Hepatocyte (in vitro differentiated cells): ENCODE data around the gene PXMP2.

Experiments
- EZH2 ChIP-seq: fragments of 200-600 bp; sonication (generic); IDR thresholded peaks from 2 replicates; pipeline ENCODE4 v1.6.1; 2016; ENCODE audit warnings: antibody characterized with exemption, mild to moderate bottlenecking, borderline replicate concordance
- EZH2phosphoT487 ChIP-seq: fragments of 200-600 bp; sonication (generic); IDR thresholded peaks from one replicate; pipeline ENCODE4 v1.6.1; 2018; ENCODE audit warnings: antibody characterized with exemption, mild to moderate bottlenecking, low read depth, moderate library complexity; ENCODE audit not compliant: unreplicated experiment, severe bottlenecking
- TF ChIP-seq, protein P1 (sequence below): fragments of 200-600 bp; sonication (generic); IDR thresholded peaks from 2 replicates; pipeline ENCODE4 v1.5.1; 2016; ENCODE audit warnings: antibody characterized with exemption, mild to moderate bottlenecking; ENCODE audit not compliant: poor library complexity

DNA sequence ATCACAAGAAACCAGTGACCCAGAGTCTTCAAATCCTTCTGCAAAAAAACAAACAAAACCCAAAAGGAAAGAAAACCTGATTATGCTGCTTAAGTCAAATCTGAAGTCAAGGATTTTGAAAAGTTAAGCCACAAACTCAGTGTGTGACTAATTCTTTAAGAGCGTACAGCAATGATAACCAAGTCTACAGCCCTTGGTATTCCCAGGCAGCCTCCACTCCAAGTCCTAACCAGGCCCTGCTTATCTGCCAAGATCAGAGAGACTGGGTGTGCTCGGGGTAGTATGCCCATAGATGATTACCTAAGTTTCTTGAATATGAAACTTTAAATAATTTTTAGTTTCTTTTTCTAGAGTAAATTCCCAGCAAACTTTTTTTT lies 36.4 kb downstream of the PXMP2 start:
- TF ChIP-seq, protein P1, sequence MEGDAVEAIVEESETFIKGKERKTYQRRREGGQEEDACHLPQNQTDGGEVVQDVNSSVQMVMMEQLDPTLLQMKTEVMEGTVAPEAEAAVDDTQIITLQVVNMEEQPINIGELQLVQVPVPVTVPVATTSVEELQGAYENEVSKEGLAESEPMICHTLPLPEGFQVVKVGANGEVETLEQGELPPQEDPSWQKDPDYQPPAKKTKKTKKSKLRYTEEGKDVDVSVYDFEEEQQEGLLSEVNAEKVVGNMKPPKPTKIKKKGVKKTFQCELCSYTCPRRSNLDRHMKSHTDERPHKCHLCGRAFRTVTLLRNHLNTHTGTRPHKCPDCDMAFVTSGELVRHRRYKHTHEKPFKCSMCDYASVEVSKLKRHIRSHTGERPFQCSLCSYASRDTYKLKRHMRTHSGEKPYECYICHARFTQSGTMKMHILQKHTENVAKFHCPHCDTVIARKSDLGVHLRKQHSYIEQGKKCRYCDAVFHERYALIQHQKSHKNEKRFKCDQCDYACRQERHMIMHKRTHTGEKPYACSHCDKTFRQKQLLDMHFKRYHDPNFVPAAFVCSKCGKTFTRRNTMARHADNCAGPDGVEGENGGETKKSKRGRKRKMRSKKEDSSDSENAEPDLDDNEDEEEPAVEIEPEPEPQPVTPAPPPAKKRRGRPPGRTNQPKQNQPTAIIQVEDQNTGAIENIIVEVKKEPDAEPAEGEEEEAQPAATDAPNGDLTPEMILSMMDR = no peak
- TF ChIP-seq EZH2 (no peak), EZH2phosphoT487 (no peak)
